Thyroid gland (tissue), 4 donors: Measurements from ENCODE around the gene TRIOBP. TPM values are rescaled to one million over a fixed set of nuclear protein-coding genes. Genes with fewer than 3 reads are reported as not detected.

ENCODE experiments used
- DNase-seq, 2 donors: peaks; one replicate each; pipeline ENCODE4 v3.0.0-alpha.2; 2019
- H3K27ac ChIP-seq, 3 donors: fragments of 200-600 bp; sonication (generic); 1 replicate in 2 of 3; 2 replicates in 1 of 3; pipeline ENCODE4 v1.5.1; 2016 to 2019; ENCODE audit warnings: mild to moderate bottlenecking in 1 of 3, moderate library complexity in 1 of 3
- H3K27me3 ChIP-seq: fragments of 200-600 bp; sonication (generic); one replicate; pipeline ENCODE4 v1.5.1; 2019
- H3K36me3 ChIP-seq, 2 donors: fragments of 200-600 bp; sonication (generic); one replicate each; pipeline ENCODE4 v1.5.1; 2016 to 2019
- H3K4me1 ChIP-seq, 2 donors: fragments of 200-600 bp; sonication (generic); one replicate each; pipeline ENCODE4 v1.5.1; 2017 to 2019
- H3K4me3 ChIP-seq, 3 donors: fragments of 200-600 bp; sonication (generic); replicated peaks in 1 of 3; 1 replicate in 2 of 3; 2 replicates in 1 of 3; pipeline ENCODE4 v1.5.1; 2016; ENCODE audit warnings: mild to moderate bottlenecking in 1 of 3
- H3K9me3 ChIP-seq: fragments of 200-600 bp; sonication (generic); one replicate; pipeline ENCODE4 v1.5.1; 2017
- POLR2A ChIP-seq, 2 donors: fragments of 450-650 bp; IDR thresholded peaks; one replicate each; pipeline ENCODE4 v1.6.1; 2017; ENCODE audit warnings: antibody characterized with exemption in 2 of 2, mild to moderate bottlenecking in 2 of 2, moderate library complexity in 1 of 2
- WGBS, 2 donors: methylation state at CpG; one replicate each; pipeline ENCODE4 v1.1.5; 2017; 5-methylcytosine and 5-hydroxymethylcytosine counted together
- intact Hi-C: fragments of 100-400 bp; cut with DNase I; formaldehyde crosslinking; loops from one replicate; pipeline ENCODE4 v1.15.1; 2023
- total RNA-seq, 4 donors: library from RNA; depleted of rRNA; stranded (reverse); fragments of >200 nt; gene quantifications; one replicate each; pipeline ENCODE4 v1.2.3, GENCODE V29; 2016
- TF ChIP-seq, protein P1 (sequence below), 6 experiments: fragments of 200-600 bp in 3 of 6; fragments of 450-650 bp in 3 of 6; sonication (generic) in 3 of 6; IDR thresholded peaks; one replicate each; pipeline ENCODE4 v1.5.1; 2016 to 2019; ENCODE audit warnings: antibody characterized with exemption in 6 of 6, mild to moderate bottlenecking in 2 of 6, inconsistent platforms in 1 of 6, moderate library complexity in 1 of 6

Gene TRIOBP
- total RNA-seq, 4 donors from 2014 or later, result 120 to 150 (median 140) TPM

DNA sequence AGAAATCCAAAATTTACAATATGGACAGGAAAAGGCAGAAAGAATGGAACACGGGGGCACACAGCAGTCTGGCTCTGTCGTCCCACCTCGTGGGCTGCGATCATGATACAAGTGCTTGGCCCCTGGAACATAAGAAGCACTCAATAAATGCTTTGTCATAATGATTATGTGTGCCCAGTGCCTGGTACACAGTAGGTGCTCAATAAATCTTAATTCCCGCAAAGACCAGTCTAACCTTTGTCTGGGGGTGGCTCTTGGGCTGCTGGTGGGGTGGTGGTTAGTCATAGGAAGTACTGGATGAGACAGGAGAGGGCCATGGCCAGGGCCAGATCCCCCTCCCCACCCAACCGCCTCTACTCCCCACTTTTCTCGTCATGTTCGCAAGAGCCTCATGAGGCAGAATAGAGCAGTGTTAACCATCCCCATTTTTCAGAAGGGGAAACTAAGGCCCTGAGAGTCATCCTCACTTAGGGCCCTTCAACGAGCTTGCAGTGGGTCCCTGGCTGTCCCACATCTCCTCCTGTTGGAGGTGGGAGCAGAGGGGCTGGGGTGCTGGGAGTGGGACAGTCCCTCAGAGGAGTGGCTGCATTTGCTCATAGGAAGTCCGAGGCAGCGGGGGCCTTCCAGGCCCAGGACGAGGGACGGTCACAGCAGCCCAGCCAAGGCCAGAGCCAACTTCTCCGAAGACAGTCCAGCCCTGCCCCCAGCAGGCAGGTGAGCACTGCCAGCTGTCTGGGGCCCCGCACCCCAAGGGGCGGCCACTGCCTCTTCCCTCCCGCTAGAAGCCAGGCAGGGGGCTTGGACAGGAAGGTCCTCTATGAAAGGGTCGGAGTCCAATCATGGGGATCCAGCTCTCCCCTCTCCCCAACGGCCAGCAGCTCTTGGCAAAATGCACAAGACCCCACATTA is 36.1 kb downstream of the TRIOBP start:
- Histone ChIP-seq H3K36me3 (no peaks in the 10 kb centered on the region), H3K27ac (no peak overlapping the region), H3K4me1 (peaks cover 0 to 18% of the 10 kb centered on the region in 2 donors), H3K27me3 (no peaks in the 10 kb centered on the region), H3K4me3 (no peak overlapping the region), H3K9me3 (no peaks in the 10 kb centered on the region)
- intact Hi-C loops, result no loop called here
- WGBS, 2 donors, result 82 to 83% methylated on average over 16 to 18 of the region's 19 CpGs
- DNase-seq, result no peak
- TF ChIP-seq POLR2A (IDR thresholded peaks at IDR 0.05), result no peak
- TF ChIP-seq, protein P1, sequence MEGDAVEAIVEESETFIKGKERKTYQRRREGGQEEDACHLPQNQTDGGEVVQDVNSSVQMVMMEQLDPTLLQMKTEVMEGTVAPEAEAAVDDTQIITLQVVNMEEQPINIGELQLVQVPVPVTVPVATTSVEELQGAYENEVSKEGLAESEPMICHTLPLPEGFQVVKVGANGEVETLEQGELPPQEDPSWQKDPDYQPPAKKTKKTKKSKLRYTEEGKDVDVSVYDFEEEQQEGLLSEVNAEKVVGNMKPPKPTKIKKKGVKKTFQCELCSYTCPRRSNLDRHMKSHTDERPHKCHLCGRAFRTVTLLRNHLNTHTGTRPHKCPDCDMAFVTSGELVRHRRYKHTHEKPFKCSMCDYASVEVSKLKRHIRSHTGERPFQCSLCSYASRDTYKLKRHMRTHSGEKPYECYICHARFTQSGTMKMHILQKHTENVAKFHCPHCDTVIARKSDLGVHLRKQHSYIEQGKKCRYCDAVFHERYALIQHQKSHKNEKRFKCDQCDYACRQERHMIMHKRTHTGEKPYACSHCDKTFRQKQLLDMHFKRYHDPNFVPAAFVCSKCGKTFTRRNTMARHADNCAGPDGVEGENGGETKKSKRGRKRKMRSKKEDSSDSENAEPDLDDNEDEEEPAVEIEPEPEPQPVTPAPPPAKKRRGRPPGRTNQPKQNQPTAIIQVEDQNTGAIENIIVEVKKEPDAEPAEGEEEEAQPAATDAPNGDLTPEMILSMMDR (IDR thresholded peaks at IDR 0.05), result no peak

DNA sequence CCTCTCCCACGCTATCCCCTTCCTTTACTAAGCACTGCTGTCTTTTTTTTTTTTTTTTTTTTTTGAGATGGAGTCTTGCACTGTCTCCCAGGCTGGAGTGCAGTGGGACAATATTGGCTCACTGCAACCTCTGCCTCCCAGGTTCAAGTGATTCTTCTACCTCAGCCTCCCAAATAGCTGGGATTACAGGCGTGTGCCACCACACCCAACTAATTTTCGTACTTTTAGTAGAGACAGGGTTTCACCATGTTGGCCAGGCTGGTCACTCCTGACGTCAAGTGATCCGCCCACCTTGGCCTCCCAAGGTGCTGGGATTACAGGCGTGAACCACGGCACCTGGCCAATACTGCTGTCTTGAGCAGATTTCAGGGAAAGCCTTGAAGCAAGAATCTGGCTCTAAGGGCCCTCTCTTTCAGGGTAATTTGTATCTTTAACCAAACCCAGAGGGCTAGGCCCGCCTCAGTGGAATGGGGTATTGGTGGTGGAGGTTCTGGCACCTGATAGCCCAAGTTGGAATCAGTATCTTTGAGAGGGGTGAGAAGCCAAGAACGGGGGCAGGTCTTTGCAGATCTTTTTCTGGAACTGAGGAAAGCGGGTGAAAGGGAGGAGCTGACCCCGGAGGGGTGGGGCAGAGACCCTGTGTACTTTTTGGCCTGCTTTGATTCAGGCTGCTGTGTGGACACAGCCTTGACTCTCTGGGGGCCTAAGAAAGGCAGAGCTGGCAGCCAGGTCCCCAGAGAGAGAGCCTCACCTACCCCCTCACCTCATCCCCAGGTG is 37.0 kb downstream of the TRIOBP start:
- no peak overlapping the region for H3K4me3 ChIP-seq
- no peaks in the 10 kb centered on the region for H3K27me3 ChIP-seq
- H3K4me1 ChIP-seq, result peaks cover 0 to 13% of the 10 kb centered on the region in 2 donors
- WGBS, 2 donors, result 83 to 88% methylated on average over 11 of the region's 11 CpGs
- H3K36me3 ChIP-seq, result no peaks in the 10 kb centered on the region
- no peak for DNase-seq
- H3K27ac ChIP-seq, result no peak overlapping the region
- H3K9me3 ChIP-seq, result no peaks in the 10 kb centered on the region
- no peak for TF ChIP-seq POLR2A (IDR thresholded peaks at IDR 0.05)
- TF ChIP-seq, protein P1 (IDR thresholded peaks at IDR 0.05), result no peak
- intact Hi-C loops, result no loop called here

DNA sequence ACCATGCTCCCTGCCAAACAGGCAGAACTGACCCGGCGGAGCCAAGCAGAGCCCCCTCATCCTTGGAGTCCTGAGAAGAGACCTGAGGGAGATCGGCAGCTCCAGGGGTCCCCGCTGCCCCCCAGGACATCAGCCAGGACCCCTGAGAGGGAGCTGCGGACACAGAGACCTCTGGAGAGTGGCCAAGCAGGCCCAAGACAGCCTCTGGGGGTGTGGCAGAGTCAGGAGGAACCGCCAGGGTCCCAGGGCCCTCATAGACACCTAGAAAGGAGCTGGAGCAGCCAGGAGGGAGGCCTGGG is 37.5 kb downstream of the TRIOBP start:
- Histone ChIP-seq H3K4me1 (peaks cover 0 to 13% of the 10 kb centered on the region in 2 donors), H3K9me3 (no peaks in the 10 kb centered on the region), H3K27me3 (no peaks in the 10 kb centered on the region), H3K4me3 (no peak overlapping the region), H3K27ac (no peak overlapping the region), H3K36me3 (no peaks in the 10 kb centered on the region)
- intact Hi-C loops, result no loop called here
- TF ChIP-seq POLR2A (IDR thresholded peaks at IDR 0.05), result no peak
- TF ChIP-seq, protein P1 (IDR thresholded peaks at IDR 0.05), result no peak
- no peak for DNase-seq
- WGBS, 2 donors, result 71 to 89% methylated on average over 2 to 4 of the region's 6 CpGs

DNA sequence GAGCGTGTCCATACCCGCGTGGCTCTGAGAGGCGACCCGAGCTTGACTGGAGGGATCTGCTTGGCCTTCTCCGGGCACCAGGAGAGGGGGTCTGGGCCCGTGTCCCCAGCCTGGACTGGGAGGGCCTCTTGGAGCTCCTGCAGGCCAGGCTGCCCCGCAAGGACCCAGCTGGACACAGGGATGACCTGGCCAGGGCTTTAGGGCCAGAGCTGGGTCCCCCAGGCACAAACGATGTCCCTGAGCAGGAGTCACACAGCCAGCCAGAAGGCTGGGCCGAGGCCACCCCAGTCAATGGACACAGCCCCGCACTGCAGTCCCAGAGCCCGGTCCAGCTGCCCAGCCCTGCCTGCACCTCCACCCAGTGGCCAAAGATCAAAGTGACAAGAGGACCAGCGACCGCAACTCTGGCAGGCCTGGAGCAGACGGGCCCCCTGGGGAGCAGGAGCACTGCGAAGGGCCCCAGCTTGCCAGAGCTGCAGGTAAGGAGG is 38.2 kb downstream of the TRIOBP start:
- WGBS, 2 donors, result 50 to 100% methylated on average over 1 to 2 of the region's 16 CpGs
- H3K4me3 ChIP-seq, result no peak overlapping the region
- no peaks in the 10 kb centered on the region for H3K9me3 ChIP-seq
- no peak overlapping the region for H3K27ac ChIP-seq
- intact Hi-C loops, result loop anchor here (5.0 kb wide), 1 partner anchor 38 kb away; the partner anchor contains the start of gene TRIOBP
- no peaks in the 10 kb centered on the region for H3K36me3 ChIP-seq
- TF ChIP-seq POLR2A (IDR thresholded peaks at IDR 0.05), result no peak
- TF ChIP-seq, protein P1 (IDR thresholded peaks at IDR 0.05), result peak in 5 of 6 experiments; percentile 10 to 51 (median 45)
- H3K4me1 ChIP-seq, result peaks cover 0 to 13% of the 10 kb centered on the region in 2 donors
- no peaks in the 10 kb centered on the region for H3K27me3 ChIP-seq
- peak; percentile 60 to 61 for DNase-seq
